Renal cortex interstitium (tissue), 11 donors: Measurements from ENCODE around the gene PRMT7. TPM values are rescaled to one million over a fixed set of nuclear protein-coding genes. Genes with fewer than 3 reads are reported as not detected.
A peak's percentile ranks its signal among the peaks of the same experiment; 100 is the strongest.

ENCODE experiments used
- DNase-seq, 11 donors: peaks; one replicate each; pipeline ENCODE4 v3.0.0-alpha.2; 2013; ENCODE audit warnings: low read depth in 9 of 11, low spot score in 4 of 11; ENCODE audit errors: extremely low read depth in 1 of 11
- polyA plus RNA-seq, 3 donors: library from polyadenylated mRNA; unstranded; fragments of 120-200 nt; gene quantifications; one replicate each; pipeline ENCODE4 v1.2.1, GENCODE V29; 2013; ENCODE audit not compliant: insufficient read length in 3 of 3

PRMT7 gene
- polyA plus RNA-seq, 3 donors: 51.2 to 64.2 (median 52.5) TPM

DNA sequence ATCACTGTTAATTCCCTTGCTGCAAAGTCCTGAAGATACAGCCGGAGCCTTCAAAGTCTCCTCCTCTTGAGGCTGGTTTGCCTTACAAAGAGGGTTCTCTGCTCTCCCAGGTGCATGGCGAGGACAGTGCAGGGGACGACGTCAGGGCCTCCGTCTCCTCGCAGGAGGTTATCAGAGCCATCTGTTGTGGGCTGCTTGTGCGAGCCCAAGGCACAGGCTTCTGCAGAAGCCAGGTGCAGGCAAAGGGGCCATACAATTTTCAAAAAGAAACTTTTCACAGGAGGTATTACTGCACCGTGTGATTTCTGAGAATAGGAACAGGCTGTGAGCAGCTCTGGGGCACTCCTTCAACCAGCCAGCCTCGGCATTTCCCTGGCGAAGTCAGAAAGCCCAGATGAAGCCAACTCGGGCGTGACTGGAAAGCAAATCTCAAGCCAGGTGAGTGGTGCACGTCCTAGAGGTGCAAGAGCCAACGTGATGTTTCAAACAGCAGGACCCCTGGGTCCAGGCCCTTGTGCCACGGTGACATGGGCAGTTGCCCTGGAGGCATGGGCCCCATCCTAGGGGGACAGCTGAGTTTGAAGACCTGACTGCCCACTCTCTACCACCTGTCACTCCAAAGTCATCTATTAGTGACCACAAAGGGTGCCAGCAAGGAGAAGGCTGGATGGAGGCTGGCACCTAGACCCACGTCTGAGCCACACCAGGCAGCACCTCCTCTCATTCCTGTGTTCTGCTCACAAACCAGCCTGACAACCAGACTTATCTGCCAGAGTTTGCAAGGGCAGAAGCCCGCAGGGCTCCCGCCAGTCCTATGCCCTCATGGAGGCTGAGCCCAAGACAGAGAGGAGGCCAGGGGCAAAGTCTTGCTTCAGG is 68.9 kb downstream of the PRMT7 start:
- DNase-seq: no peak

DNA sequence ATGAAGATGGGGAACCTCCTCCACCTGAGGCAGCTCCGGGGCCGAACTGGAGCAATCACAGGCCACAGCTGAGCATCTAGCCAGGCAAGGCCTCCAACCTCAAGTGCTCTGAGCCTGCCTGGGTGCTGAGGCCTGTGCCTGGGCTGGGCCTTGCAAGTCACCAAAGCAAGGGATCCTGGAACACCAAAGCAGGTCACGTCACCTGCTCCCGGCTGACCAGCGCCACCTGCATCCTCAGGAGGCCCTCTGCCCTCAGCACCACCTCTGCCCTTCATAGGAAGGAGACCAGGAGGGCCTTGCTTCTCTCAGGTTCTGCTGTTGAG is 69.5 kb downstream of the PRMT7 start:
- DNase-seq: no peak

GRCh38 chr16:68380676-68381362 is 70.0 kb downstream of the PRMT7 start:
- DNase-seq: no peak

DNA sequence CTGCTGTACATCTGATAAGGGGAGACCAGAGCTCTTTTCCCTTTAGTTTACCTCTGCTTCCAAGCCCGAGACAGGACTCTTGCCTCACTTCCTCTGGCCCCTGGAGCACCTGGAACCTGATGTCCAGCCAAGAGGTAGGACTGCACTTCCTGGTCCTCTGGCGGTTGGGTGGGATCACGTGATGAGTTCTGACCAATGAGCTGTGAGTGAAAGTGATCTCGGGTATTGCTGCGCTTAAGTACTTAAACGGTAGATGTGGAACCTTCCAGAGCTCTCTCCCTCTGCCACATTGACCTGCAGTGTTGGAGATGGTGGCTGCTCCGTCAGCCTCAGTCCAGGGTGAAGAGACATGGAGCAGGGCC is 70.5 kb downstream of the PRMT7 start:
- no peak for DNase-seq

DNA sequence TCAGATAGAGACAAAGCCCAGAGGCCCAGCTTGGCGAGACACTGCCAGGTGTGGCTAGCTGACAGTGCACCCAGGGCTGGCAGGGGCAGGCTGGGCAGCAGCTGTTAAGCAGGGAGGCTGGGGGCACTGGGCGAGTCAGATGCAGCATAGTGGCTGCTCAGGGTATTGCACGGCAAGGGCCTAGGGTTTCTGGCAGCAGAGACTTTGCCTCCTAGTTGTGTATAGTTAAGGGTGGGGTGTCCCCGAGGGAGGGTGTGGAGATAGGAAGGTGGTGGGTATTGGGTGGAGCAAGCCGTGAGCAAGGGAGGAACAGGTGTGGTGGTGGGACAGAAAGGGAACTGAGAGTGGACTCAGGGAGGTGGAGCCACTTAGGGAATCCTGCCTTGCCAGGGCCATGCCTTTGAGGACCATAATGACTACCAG is 71.5 kb downstream of the PRMT7 start:
- DNase-seq: no peak

DNA sequence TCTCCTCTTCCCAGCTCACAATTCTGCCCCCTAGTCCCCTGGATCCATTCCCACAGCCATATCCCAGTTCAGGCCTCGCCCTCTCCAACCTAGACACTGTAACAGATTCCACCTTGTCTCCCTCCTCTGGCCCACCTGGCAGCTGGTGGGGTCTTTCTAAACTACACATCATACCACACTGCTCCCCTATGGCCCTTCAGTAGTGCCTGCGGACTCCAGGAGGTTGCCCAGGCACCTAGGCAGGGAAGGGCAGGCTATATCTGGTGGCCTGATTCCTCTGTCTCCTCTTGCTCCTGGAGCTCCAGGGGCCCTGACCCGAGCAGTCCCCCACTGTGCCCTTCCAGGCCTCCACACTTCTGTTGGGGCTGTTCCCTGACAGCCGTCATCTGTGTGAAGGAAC is 73.0 kb downstream of the PRMT7 start:
- no peak for DNase-seq

DNA sequence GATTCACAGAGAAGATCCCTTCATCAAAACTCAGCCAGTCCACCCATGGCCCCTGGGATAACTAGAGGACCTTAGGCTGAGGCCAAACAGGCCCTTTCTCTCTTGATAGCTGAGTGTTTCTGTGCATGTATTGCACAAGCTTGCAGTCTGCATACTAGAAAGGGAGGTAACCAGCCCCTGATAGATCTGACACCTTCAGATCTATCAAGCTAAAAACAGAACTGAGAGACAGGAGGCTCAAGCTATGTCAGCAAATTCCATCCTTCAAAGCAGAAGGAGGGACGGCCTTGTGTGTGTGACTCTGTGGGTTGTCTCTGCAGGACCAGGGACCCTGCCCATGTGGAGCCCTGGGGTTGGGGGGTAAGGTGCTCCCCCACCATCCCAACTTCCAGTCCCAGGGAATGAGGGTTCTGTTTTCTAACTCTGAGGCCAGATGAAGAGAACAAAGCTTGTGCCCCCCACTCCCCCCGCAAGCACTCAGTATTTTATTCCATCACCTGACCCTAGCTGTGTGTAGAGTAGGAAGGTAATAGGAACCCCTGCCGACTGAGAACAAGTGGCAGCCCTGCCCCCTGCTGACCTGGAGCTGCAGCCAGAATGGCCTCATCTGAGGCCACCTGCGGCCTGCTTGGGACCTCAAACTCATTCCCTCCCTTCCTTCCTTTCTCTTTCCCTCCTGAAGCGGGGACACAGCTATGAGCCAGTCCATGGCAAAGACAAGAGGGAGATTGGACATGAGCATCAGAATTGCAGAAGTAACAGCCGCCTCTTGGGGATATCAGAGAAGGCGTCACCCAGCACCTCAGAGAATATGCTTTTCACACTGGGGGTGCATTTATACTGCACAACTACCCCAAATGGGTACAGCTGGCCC is 73.7 kb downstream of the PRMT7 start:
- no peak for DNase-seq

DNA sequence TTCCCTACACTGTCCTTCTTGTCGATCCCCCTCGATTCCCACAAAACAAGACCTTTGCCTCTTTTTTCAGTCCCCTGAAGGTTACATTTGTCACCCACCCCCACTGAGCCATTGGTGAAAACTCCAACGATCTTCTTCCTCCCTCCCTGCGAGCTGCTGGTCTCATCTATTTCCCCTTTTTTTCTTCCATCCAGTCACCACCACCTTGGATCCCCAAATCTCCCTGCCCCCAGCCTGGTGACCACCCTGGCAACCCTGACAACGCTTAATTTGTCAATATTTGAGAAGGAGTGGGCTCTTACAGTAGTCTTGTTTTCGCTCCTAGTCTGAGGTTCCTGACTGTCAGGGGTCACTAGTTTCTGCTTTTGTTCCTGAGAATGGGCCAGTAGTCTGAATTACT is 74.6 kb downstream of the PRMT7 start:
- DNase-seq: no peak

- no peak for DNase-seq
These were observed 75.8 kb downstream of the PRMT7 start for GRCh38 chr16:68386628-68387027.

DNA sequence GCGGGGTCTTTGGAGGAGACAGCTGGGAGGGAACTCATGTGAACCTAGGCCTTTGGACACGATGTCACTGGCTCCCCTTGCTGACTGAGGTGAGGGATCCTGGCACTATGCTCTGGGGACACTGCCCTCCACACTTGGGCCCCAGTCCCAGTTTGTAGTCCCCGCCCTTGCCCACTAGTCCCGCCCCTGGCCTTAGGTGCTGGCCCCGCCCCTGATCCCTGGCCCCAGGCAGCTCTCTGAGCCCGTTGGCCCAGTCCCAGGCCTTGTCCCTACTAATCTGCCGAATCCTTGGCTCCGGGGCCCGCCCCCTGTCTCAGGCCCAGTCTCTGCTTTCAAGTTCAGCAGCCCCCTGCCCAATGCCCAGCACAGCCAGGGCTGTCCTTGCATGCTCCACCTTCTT is 76.5 kb downstream of the PRMT7 start:
- DNase-seq: no peak

DNA sequence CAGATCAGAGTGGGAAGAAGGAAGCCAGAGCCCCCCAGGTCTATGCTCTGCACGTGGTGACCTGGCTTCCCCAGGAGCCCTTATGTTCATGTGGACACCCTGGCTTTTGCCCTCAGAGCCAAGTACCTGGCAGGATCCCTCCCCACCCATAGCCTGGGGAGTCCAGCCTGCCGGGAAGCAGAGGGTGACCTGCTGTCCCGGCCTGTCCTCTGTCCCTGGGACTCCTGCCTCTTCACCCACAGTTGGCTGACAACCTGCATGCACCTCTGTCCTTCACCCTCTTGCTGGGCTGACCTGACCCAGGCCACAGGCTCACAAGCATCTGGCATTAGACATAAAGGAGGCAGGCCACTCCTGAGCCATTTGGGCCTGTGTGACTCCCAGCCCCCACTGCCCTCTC is 77.3 kb downstream of the PRMT7 start:
- DNase-seq: no peak

GRCh38 chr16:68389006-68389405 is 78.2 kb downstream of the PRMT7 start:
- DNase-seq: no peak

- DNase-seq: no peak
These were observed 79.0 kb downstream of the PRMT7 start for GRCh38 chr16:68389750-68390371.

- DNase-seq: no peak
These were observed 82.5 kb downstream of the PRMT7 start for GRCh38 chr16:68393333-68393732.

GRCh38 chr16:68395167-68395786 is 84.5 kb downstream of the PRMT7 start:
- DNase-seq: no peak

- no peak for DNase-seq
These were observed 85.0 kb downstream of the PRMT7 start for GRCh38 chr16:68395815-68396214.

- DNase-seq: peak in 1 of 11 donors; percentile 41
These were observed 85.7 kb downstream of the PRMT7 start for GRCh38 chr16:68396481-68396880.

- no peak for DNase-seq
These were observed 86.9 kb downstream of the PRMT7 start for GRCh38 chr16:68397710-68398201.

- DNase-seq: no peak
These were observed 88.6 kb downstream of the PRMT7 start for GRCh38 chr16:68399456-68399855.
